H9 (cell line): Measurements from ENCODE around the gene ARHGEF39. TPM values are rescaled to one million over a fixed set of nuclear protein-coding genes. Genes with fewer than 3 reads are reported as not detected.
A peak's percentile ranks its signal among the peaks of the same experiment; 100 is the strongest.

Experiments
- DNase-seq: peaks from one replicate; pipeline ENCODE4 v3.0.0-alpha.2; 2017
- H2AFZ ChIP-seq: one replicate; pipeline ENCODE4 v1.6.1; 2013; ENCODE audit warnings: mild to moderate bottlenecking, low read length, control low read depth, moderate library complexity
- H2AK5ac ChIP-seq: 2 replicates; pipeline ENCODE4 v1.6.1; 2013; ENCODE audit warnings: low read length, control low read depth, mixed read lengths; ENCODE audit not compliant: insufficient read length
- H2BK120ac ChIP-seq: one replicate; pipeline ENCODE4 v1.6.1; 2013; ENCODE audit warnings: low read depth, mild to moderate bottlenecking, low read length, control low read depth, inconsistent platforms; ENCODE audit not compliant: poor library complexity, severe bottlenecking
- H2BK12ac ChIP-seq: 2 replicates; pipeline ENCODE4 v1.6.1; 2013; ENCODE audit warnings: low read length, control low read depth, mixed read lengths, low read depth; ENCODE audit not compliant: insufficient read length
- H2BK15ac ChIP-seq: 2 replicates; pipeline ENCODE4 v1.6.1; 2013; ENCODE audit warnings: low read depth, low read length, control low read depth
- H2BK20ac ChIP-seq: one replicate; pipeline ENCODE4 v1.6.1; 2013; ENCODE audit warnings: low read depth, mild to moderate bottlenecking, low read length, control low read depth, inconsistent platforms; ENCODE audit not compliant: poor library complexity, severe bottlenecking
- H2BK5ac ChIP-seq: 2 replicates; pipeline ENCODE4 v1.6.1; 2013; ENCODE audit warnings: low read length, control low read depth, mixed read lengths; ENCODE audit not compliant: insufficient read length
- H3K14ac ChIP-seq: 2 replicates; pipeline ENCODE4 v1.6.1; 2013; ENCODE audit warnings: low read length, control low read depth; ENCODE audit not compliant: insufficient read depth
- H3K18ac ChIP-seq: 2 replicates; pipeline ENCODE4 v1.6.1; 2013; ENCODE audit warnings: low read depth, mild to moderate bottlenecking, mixed read lengths, low read length, control low read depth; ENCODE audit not compliant: insufficient read length
- H3K23ac ChIP-seq: 2 replicates; pipeline ENCODE4 v1.6.1; 2013; ENCODE audit warnings: low read length, control low read depth, mixed read lengths, low read depth; ENCODE audit not compliant: insufficient read length
- H3K23me2 ChIP-seq: 2 replicates; pipeline ENCODE4 v1.6.1; 2013; ENCODE audit warnings: low read depth, mild to moderate bottlenecking, mixed read lengths, low read length, control low read depth; ENCODE audit not compliant: insufficient read length, poor library complexity, severe bottlenecking
- H3K27ac ChIP-seq: 2 replicates; pipeline ENCODE4 v1.5.1; 2013; ENCODE audit warnings: low read length, control low read depth, mixed read lengths, low read depth; ENCODE audit not compliant: insufficient read length
- H3K27me3 ChIP-seq: 2 replicates; pipeline ENCODE4 v1.6.1; 2013; ENCODE audit warnings: low read length, control low read depth, inconsistent platforms; ENCODE audit not compliant: insufficient read depth
- H3K4ac ChIP-seq: 2 replicates; pipeline ENCODE4 v1.6.1; 2013; ENCODE audit warnings: low read depth, mild to moderate bottlenecking, control low read depth, inconsistent platforms, low read length, moderate library complexity
- H3K4me1 ChIP-seq: 2 replicates; pipeline ENCODE4 v1.6.1; 2013; ENCODE audit warnings: low read length, control low read depth, inconsistent platforms; ENCODE audit not compliant: insufficient read depth
- H3K4me2 ChIP-seq: 2 replicates; pipeline ENCODE4 v1.6.1; 2013; ENCODE audit warnings: low read length, control low read depth, mixed read lengths; ENCODE audit not compliant: insufficient read length, insufficient read depth
- H3K56ac ChIP-seq: 2 replicates; pipeline ENCODE4 v1.6.1; 2013; ENCODE audit warnings: low read depth, mild to moderate bottlenecking, mixed read lengths, low read length, control low read depth; ENCODE audit not compliant: insufficient read length
- H3K79me1 ChIP-seq: 2 replicates; pipeline ENCODE4 v1.6.1; 2013; ENCODE audit warnings: low read depth, mild to moderate bottlenecking, moderate library complexity, low read length, control low read depth, inconsistent platforms; ENCODE audit not compliant: insufficient read depth, poor library complexity, severe bottlenecking
- H3K79me2 ChIP-seq: 2 replicates; pipeline ENCODE4 v1.6.1; 2013; ENCODE audit warnings: low read length, control low read depth, inconsistent platforms; ENCODE audit not compliant: insufficient read depth
- H3K9ac ChIP-seq: 2 replicates; pipeline ENCODE4 v1.6.1; 2013; ENCODE audit warnings: low read length, control low read depth, mixed read lengths; ENCODE audit not compliant: insufficient read length; ENCODE audit errors: extremely low read depth
- H3K9me3 ChIP-seq: one replicate; pipeline ENCODE4 v1.6.1; 2013; ENCODE audit warnings: low read depth, low read length, inconsistent platforms; ENCODE audit not compliant: control insufficient read depth
- H3T11ph ChIP-seq: one replicate; pipeline ENCODE4 v1.6.1; 2013; ENCODE audit warnings: mild to moderate bottlenecking, low read length, control low read depth, inconsistent platforms
- H4K20me1 ChIP-seq: one replicate; pipeline ENCODE4 v1.6.1; 2013; ENCODE audit not compliant: control insufficient read depth, insufficient read length, insufficient read depth
- H4K5ac ChIP-seq: 2 replicates; pipeline ENCODE4 v1.6.1; 2013; ENCODE audit warnings: low read depth, mild to moderate bottlenecking, mixed read lengths, low read length, control low read depth; ENCODE audit not compliant: insufficient read length
- H4K8ac ChIP-seq: replicated peaks from 2 replicates; pipeline ENCODE4 v1.6.1; 2013; ENCODE audit warnings: low read length, control low read depth, mixed read lengths, low read depth; ENCODE audit not compliant: insufficient read length
- H4K91ac ChIP-seq: 2 replicates; pipeline ENCODE4 v1.6.1; 2013; ENCODE audit warnings: low read depth, mild to moderate bottlenecking, moderate library complexity, mixed read lengths, low read length, control low read depth; ENCODE audit not compliant: insufficient read length
- H3K27ac Mint-ChIP-seq, 3 experiments: 2 replicates in 2 of 3; 3 replicates in 1 of 3; pipeline ENCODE4 v1.8.0; 2020 to 2021; ENCODE audit warnings: mixed read lengths in 3 of 3, mild to moderate bottlenecking in 1 of 3, moderate library complexity in 1 of 3
- H3K27me3 Mint-ChIP-seq: 2 replicates; pipeline ENCODE4 v1.8.0; 2021; ENCODE audit warnings: low read depth, mild to moderate bottlenecking, moderate library complexity, mixed read lengths
- H3K36me3 Mint-ChIP-seq, 3 experiments: 2 replicates in 2 of 3; 3 replicates in 1 of 3; pipeline ENCODE4 v1.8.0; 2020 to 2021; ENCODE audit warnings: low read depth in 3 of 3, mixed read lengths in 3 of 3; ENCODE audit not compliant: insufficient read depth in 1 of 3
- H3K4me1 Mint-ChIP-seq, 2 experiments: 2 replicates each; pipeline ENCODE4 v1.8.0; 2020; ENCODE audit warnings: mixed read lengths in 2 of 2
- H3K4me3 Mint-ChIP-seq, 2 experiments: 2 replicates in 1 of 2; 3 replicates in 1 of 2; pipeline ENCODE4 v1.8.0; 2020 to 2021; ENCODE audit warnings: mild to moderate bottlenecking in 2 of 2, mixed read lengths in 2 of 2, moderate library complexity in 1 of 2
- H3K9me3 Mint-ChIP-seq, 2 experiments: 2 replicates in 1 of 2; 3 replicates in 1 of 2; pipeline ENCODE4 v1.8.0; 2020; ENCODE audit warnings: mild to moderate bottlenecking in 2 of 2, mixed read lengths in 2 of 2, moderate library complexity in 1 of 2
- WGBS: extraction: QIAGEN DNeasy Blood & Tissue Kit; methylation state at CpG from one replicate; pipeline ENCODE4 v1.1.7; 2013; ENCODE audit warnings: missing lambda C conversion rate, low lambda C conversion rate, mixed read lengths; ENCODE audit not compliant: insufficient read length; ENCODE audit errors: extremely low coverage; 5-methylcytosine and 5-hydroxymethylcytosine counted together
- total RNA-seq: library from RNA; stranded (reverse); gene quantifications from 2 replicates; pipeline ENCODE4 v1.2.1, GENCODE V29; 2021
- TF ChIP-seq, protein P1 (sequence below): fragments of 200-600 bp; sonication (generic); conservative IDR thresholded peaks from 3 replicates; pipeline ENCODE4 v1.8.0; 2021; ENCODE audit warnings: antibody characterized with exemption, mild to moderate bottlenecking

Gene ARHGEF39
- total RNA-seq, 1 experiment from 2014 or later: 24.4 TPM

DNA sequence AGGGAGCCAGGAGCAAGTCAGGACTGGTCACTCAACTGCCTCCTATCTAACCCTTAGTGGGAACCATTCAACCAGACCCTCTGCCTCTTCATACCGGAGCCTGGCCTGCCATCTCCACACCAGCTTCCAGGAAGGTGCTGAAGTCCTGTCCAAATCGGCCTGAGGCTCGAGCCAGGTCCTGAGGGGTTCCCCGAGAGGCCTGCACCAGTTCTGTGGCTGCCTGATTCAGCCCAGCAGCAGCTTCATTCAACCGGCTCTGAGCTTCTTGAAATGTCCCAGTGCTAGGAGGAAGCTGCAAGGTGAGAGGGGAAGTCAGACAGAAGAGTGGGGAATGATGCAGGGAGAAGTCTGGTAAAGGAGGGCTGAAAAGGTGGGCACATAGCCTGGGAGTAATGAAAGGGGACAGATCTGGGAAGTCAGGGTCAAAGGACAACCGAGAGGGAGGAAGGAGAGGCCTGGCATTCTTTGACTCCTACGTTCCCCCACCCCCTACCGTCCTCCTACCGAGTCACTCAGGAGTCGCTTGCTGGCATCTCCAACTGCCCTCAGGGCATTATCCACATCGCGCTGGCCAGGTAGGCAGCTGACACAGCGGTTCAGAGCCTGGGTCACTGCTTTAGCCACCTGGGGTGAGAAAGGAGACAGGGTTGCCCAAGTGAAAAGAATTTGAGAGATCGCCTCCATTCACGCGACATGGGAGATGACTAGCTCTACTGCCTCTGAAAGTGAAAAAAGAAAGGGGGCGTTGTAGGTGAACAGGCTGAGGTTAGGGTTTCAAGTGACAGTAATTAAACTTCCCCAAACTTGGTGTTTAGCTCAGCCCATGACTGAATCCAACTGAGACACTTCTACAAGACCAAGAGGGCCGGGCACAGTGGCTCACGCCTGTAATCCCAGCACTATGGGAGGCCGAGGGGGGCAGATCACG is 46.8 kb upstream of the ARHGEF39 start:
- H3K4me1 ChIP-seq: no peaks in the 10 kb centered on the region
- H3K27me3 Mint-ChIP-seq: no peaks in the 10 kb centered on the region; the same call in 1 of the 2 replicates
- H3K23me2 ChIP-seq: no peaks in the 10 kb centered on the region
- peaks cover 0 to 9% of the 10 kb centered on the region in 2 experiments; a peak in 2 of 4 replicates for H3K4me1 Mint-ChIP-seq
- H3K14ac ChIP-seq: no peak overlapping the region
- no peak overlapping the region for H2BK12ac ChIP-seq
- no peak overlapping the region for H2BK20ac ChIP-seq
- H3K27ac ChIP-seq: no peak overlapping the region
- no peak overlapping the region for H4K91ac ChIP-seq
- H3K27me3 ChIP-seq: no peaks in the 10 kb centered on the region
- no peak overlapping the region for H3K4me3 Mint-ChIP-seq
- H3K9me3 Mint-ChIP-seq: no peaks in the 10 kb centered on the region
- no peak overlapping the region for H2BK5ac ChIP-seq
- no peaks in the 10 kb centered on the region for H3K9me3 ChIP-seq
- no peak overlapping the region for H4K5ac ChIP-seq
- H3K18ac ChIP-seq: no peak overlapping the region
- H3K23ac ChIP-seq: no peak overlapping the region
- no peak overlapping the region for H2AK5ac ChIP-seq
- H3T11ph ChIP-seq: no peak overlapping the region
- H3K79me1 ChIP-seq: no peaks in the 10 kb centered on the region
- no peaks in the 10 kb centered on the region for H3K79me2 ChIP-seq
- peaks cover 60 to 94% (median 65%) of the 10 kb centered on the region in 3 experiments for H3K36me3 Mint-ChIP-seq
- H4K20me1 ChIP-seq: no peaks in the 10 kb centered on the region
- H3K4ac ChIP-seq: no peak overlapping the region
- WGBS: no CpG with 5 or more reads among the region's 21 CpGs
- peak overlapping the region in 1 of 3 experiments; percentile 58; a peak in 2 of 7 replicates for H3K27ac Mint-ChIP-seq
- H2BK15ac ChIP-seq: no peak overlapping the region
- no peak overlapping the region for H3K9ac ChIP-seq
- no peak overlapping the region for H4K8ac ChIP-seq
- TF ChIP-seq, protein P1, sequence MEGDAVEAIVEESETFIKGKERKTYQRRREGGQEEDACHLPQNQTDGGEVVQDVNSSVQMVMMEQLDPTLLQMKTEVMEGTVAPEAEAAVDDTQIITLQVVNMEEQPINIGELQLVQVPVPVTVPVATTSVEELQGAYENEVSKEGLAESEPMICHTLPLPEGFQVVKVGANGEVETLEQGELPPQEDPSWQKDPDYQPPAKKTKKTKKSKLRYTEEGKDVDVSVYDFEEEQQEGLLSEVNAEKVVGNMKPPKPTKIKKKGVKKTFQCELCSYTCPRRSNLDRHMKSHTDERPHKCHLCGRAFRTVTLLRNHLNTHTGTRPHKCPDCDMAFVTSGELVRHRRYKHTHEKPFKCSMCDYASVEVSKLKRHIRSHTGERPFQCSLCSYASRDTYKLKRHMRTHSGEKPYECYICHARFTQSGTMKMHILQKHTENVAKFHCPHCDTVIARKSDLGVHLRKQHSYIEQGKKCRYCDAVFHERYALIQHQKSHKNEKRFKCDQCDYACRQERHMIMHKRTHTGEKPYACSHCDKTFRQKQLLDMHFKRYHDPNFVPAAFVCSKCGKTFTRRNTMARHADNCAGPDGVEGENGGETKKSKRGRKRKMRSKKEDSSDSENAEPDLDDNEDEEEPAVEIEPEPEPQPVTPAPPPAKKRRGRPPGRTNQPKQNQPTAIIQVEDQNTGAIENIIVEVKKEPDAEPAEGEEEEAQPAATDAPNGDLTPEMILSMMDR: no peak
- H2AFZ ChIP-seq: no peak overlapping the region
- no peak overlapping the region for H3K4me2 ChIP-seq
- DNase-seq: no peak
- H3K56ac ChIP-seq: no peak overlapping the region
- H2BK120ac ChIP-seq: no peak overlapping the region
